HG03378 (cell line): ENCODE data around the gene JPT2.

ENCODE experiments used
- ATAC-seq: cut with Tn5 transposase; IDR thresholded peaks from one replicate; pipeline ENCODE4 v1.9.1; 2021; ENCODE audit warnings: mild to moderate bottlenecking, moderate library complexity; ENCODE audit not compliant: unreplicated experiment

JPT2 gene, protein sequence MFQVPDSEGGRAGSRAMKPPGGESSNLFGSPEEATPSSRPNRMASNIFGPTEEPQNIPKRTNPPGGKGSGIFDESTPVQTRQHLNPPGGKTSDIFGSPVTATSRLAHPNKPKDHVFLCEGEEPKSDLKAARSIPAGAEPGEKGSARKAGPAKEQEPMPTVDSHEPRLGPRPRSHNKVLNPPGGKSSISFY

GRCh38 chr16:1677942-1678499 is at the start of gene JPT2:
Gene JPT2 (plus strand): TSS chr16:1678279. CDS start chr16:1678313, 34 bp downstream.
- ATAC-seq: peak; percentile 79

GRCh38 chr16:1630450-1631213 is 47.4 kb upstream of the JPT2 start:
- ATAC-seq: no peak

GRCh38 chr16:1631230-1631629 is 46.8 kb upstream of the JPT2 start:
- ATAC-seq: no peak

- no peak for ATAC-seq
Observed at GRCh38 chr16:1631931-1632637, 46.0 kb upstream of the JPT2 start.

GRCh38 chr16:1632638-1632970 is 45.5 kb upstream of the JPT2 start:
- ATAC-seq: no peak

DNA sequence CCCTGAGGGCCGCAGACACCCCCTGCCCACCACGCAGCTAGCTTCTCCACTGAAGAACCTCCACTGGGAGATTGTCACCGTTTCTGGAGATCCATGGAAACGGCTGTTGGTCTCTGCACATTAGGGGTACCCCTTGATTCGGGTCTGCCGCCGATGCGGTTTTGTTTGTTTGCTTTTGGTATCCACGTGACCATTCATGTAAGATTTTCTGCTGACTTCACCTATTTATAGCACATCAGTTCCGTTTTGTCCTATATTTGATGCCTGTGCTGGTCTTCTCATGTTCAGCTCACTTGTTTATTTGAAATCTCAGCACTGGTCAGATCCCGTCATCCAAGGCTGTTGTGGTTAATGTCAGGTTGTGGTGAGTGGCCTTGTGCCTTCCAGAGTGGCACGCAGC is 44.8 kb upstream of the JPT2 start:
- ATAC-seq: no peak

GRCh38 chr16:1634541-1634940 is 43.5 kb upstream of the JPT2 start:
- no peak for ATAC-seq

DNA sequence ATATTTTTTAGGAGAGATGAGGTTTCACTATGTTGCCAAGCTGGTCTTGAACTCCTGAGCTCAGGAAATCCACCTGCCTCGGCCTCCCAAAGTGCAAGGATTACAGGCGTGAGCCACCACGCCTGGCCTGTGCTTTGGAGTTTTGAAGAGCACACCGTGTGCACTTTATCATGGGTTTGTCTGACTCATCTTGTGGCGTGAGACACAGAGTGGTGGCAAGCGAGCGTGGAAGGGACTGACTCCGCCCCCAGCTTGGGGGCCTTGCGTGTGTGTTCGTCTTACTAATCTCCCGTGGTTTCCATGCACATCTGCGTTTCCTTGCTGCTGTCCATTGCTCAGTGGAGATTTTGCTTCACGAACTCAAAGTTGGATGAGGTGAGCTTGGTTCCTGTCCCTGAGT is 43.0 kb upstream of the JPT2 start:
- ATAC-seq: no peak

GRCh38 chr16:1637526-1637925 is 40.6 kb upstream of the JPT2 start:
- no peak for ATAC-seq

GRCh38 chr16:1638757-1639156 is 39.3 kb upstream of the JPT2 start:
- no peak for ATAC-seq

DNA sequence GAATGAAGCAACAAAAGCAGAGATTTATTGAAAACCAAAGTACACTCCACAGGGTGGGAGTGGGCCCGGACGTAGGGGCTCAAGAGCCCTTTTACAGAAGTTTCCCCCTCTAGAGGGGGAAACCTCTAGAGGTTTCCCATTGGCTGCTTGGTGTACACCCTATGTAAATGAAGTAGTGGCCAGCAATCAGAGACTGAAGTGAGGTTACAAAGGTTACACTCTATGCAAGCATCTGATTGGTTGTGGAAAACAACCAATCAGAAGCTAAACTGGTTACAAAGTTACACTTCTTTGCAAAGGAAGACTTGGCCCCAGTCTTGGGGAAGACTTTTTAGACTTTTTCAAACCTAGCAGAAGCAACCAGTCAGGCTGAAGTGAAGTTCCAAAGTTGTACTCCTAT is 38.8 kb upstream of the JPT2 start:
- no peak for ATAC-seq

DNA sequence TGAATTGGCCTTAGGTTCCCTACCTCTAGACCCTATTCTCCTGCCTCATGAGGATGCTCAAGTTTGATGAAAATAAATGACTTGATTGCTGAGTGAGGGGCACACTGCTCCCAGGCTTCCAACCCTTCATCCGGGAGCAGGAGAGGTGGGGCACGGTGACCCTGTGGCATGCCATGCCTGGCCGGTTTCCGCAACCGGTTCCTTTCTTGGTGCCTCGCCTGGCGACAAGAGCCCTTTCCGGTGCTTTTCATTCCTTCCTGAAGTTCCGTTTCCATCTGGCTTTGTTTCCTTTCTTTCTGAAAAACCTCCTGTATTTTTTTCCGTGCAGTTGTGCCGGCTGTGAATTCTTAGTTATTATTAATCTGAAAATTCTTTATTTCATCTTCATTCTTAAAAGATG is 38.2 kb upstream of the JPT2 start:
- no peak for ATAC-seq

DNA sequence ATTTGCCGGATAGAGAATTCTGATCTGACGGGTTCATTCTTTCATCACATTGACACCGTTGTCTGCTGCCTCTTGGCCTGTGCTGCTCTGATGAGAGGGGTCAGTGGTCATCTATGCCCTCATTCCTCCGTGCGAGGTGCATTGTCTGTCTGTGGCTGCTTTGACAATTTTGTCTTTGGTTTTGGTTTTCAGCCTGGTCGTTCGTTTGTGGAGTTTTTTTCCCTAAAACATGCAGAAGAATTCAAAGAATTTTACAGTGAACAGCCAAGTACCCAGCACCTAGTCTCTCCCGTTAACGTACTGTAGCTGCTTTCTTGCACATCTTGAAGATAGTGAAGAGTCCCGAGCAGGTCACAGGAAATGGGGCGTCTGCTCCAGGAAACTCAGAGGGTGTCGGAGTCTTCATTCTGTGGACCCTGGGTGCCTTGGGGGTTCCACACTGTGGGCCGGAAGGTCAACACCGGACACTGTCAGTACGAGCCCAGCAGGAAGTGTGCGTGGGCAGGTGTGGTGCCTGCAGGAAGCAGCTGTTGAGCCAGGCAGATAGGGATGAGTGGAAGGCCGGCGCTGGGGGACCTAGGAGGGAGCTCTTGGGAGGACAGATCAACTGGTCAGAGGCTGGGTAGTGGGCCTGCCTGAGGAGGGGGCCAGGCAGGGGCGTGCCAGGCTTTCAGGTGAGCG is 37.7 kb upstream of the JPT2 start:
- ATAC-seq: no peak

DNA sequence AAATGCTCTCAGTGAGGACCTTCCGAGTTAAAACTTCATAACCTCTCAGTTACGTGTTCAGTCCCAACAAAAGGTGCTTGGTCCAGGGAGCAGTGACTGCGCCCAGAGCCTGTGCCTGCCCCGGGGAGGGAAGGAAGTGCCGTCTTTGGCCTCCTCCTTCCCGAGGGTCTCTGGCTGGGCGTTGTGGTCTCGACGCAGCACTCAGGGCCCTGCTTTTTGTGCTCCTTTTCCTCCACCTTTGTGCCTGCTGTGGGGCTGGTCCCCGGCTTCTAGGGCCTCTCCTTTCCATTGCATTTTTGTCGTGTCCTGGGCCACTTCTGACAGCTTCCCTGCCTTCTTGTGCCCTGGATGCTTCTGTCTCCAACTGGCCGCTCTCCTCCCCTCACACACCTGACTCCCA is 36.8 kb upstream of the JPT2 start:
- no peak for ATAC-seq

- ATAC-seq: no peak
Observed at GRCh38 chr16:1642148-1642547, 35.9 kb upstream of the JPT2 start.

DNA sequence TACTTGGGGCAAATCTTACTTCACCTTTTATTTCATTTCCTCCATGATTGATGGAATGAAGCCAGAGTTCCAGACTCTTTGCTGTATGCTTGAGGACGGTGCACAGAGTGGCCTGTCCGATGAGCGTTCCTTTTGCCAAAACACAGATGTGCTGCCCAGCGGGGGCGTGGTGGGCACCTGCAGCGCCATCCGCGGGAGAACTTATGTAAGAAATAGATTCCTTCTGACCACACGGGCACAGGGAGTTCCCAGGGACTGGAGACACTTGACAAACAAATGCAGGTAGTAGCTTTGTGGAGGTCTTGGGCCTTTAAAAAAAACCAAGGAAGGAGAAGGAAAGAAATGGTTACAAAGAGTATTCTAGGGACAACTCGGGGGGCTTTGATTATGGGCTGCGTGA is 35.3 kb upstream of the JPT2 start:
- ATAC-seq: no peak

- no peak for ATAC-seq
Observed at GRCh38 chr16:1643521-1643920, 34.6 kb upstream of the JPT2 start.

- no peak for ATAC-seq
Observed at GRCh38 chr16:1645914-1646525, 32.1 kb upstream of the JPT2 start.

- no peak for ATAC-seq
Observed at GRCh38 chr16:1647856-1648255, 30.2 kb upstream of the JPT2 start.

DNA sequence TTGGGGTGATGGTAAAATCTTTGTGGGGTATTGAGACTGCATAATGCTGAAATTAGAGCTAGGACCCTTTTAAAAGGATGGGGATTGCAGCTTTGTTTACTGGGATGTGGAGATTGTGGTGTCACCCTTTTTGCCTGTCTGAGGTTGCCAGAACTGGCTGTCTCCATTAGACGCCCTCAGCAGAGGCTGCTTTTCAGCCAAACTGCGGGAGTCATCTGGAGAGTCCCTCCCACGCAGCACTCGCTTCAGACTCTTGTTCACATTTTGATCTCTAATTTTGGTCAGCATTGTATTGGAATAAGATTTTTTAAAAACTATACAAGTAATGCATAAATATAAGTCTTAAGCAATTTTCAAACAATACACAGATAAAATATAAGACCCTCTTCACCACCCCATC is 27.9 kb upstream of the JPT2 start:
- ATAC-seq: no peak
